Astrocyte (in vitro differentiated cells and primary cell): ENCODE measurements around the gene MEST. TPM values are rescaled to one million over a fixed set of nuclear protein-coding genes. Genes with fewer than 3 reads are reported as not detected.
"Not testable (repeated sequence)": the region's sequence is repeated elsewhere in the genome, so short reads cannot be mapped to it uniquely, and the experiment has no call there.

Experiments
- DNase-seq: peaks from one replicate; pipeline ENCODE4 v3.0.0-alpha.2; 2010; ENCODE audit warnings: low read depth
- FAIRE-seq: peaks from 2 replicates; lab custom pipeline; 2011; peaks lifted over from hg19 to GRCh38; lab: Jason Lieb, UNC
- H2AFZ ChIP-seq: 2 replicates; pipeline ENCODE4 v1.6.0; 2012; ENCODE audit warnings: low read depth, low read length, inconsistent platforms
- H3K27ac ChIP-seq: 2 replicates; pipeline ENCODE4 v1.5.1; 2011; ENCODE audit warnings: low read depth, low read length, inconsistent platforms
- H3K27me3 ChIP-seq: 2 replicates; pipeline ENCODE4 v1.6.0; 2011; ENCODE audit warnings: low read length, inconsistent platforms; ENCODE audit not compliant: insufficient read depth
- H3K36me3 ChIP-seq: 2 replicates; pipeline ENCODE4 v1.5.1; 2011; ENCODE audit warnings: low read length, inconsistent platforms; ENCODE audit not compliant: insufficient read depth
- H3K4me1 ChIP-seq: 2 replicates; pipeline ENCODE4 v1.5.1; 2011; ENCODE audit warnings: low read length, inconsistent platforms; ENCODE audit not compliant: insufficient read depth
- H3K4me2 ChIP-seq: 2 replicates; pipeline ENCODE4 v1.6.0; 2012; ENCODE audit warnings: low read length, inconsistent platforms
- H3K4me3 ChIP-seq: 2 replicates; pipeline ENCODE4 v1.5.1; 2011; ENCODE audit warnings: low read depth, mild to moderate bottlenecking, low read length, inconsistent platforms; ENCODE audit not compliant: insufficient read depth
- H3K79me2 ChIP-seq: 2 replicates; pipeline ENCODE4 v1.6.0; 2012; ENCODE audit warnings: mild to moderate bottlenecking, low read length, inconsistent platforms; ENCODE audit not compliant: insufficient read depth
- H3K9ac ChIP-seq: 2 replicates; pipeline ENCODE4 v1.6.0; 2012; ENCODE audit warnings: mild to moderate bottlenecking, low read length, inconsistent platforms
- H3K9me3 ChIP-seq: 2 replicates; pipeline ENCODE4 v1.5.1; 2012; ENCODE audit warnings: low read depth, mild to moderate bottlenecking, low read length, inconsistent platforms; ENCODE audit not compliant: insufficient read depth
- H4K20me1 ChIP-seq: 2 replicates; pipeline ENCODE4 v1.6.0; 2012; ENCODE audit warnings: low read length, inconsistent platforms; ENCODE audit not compliant: insufficient read depth
- H3K27ac Mint-ChIP-seq: one replicate; pipeline ENCODE4 v1.8.0; 2021; ENCODE audit warnings: mild to moderate bottlenecking, mixed read lengths; ENCODE audit not compliant: unreplicated experiment
- H3K27me3 Mint-ChIP-seq: one replicate; pipeline ENCODE4 v1.8.0; 2021; ENCODE audit warnings: low read depth, mixed read lengths; ENCODE audit not compliant: unreplicated experiment
- H3K36me3 Mint-ChIP-seq: one replicate; pipeline ENCODE4 v1.8.0; 2021; ENCODE audit warnings: low read depth, mixed read lengths; ENCODE audit not compliant: unreplicated experiment
- H3K4me1 Mint-ChIP-seq: one replicate; pipeline ENCODE4 v1.8.0; 2021; ENCODE audit warnings: low read depth, mixed read lengths; ENCODE audit not compliant: unreplicated experiment
- H3K4me3 Mint-ChIP-seq: one replicate; pipeline ENCODE4 v1.8.0; 2021; ENCODE audit warnings: mild to moderate bottlenecking, moderate library complexity, mixed read lengths; ENCODE audit not compliant: unreplicated experiment
- H3K9me3 Mint-ChIP-seq: one replicate; pipeline ENCODE4 v1.8.0; 2021; ENCODE audit warnings: mild to moderate bottlenecking, mixed read lengths; ENCODE audit not compliant: unreplicated experiment
- EZH2 ChIP-seq: IDR thresholded peaks from 2 replicates; pipeline ENCODE4 v1.6.1; 2012; ENCODE audit warnings: mild to moderate bottlenecking, low read length, inconsistent platforms; ENCODE audit not compliant: insufficient read depth
- total RNA-seq: library from RNA; stranded (reverse); gene quantifications from 2 replicates; pipeline ENCODE4 v1.2.1, GENCODE V29; 2021
- TF ChIP-seq, protein P1 (sequence below): IDR thresholded peaks from 2 replicates; pipeline ENCODE4 v1.5.1; 2011; ENCODE audit warnings: low read depth, mild to moderate bottlenecking, inconsistent platforms, low read length, moderate library complexity; ENCODE audit not compliant: insufficient read depth

The MEST gene
- total RNA-seq, 1 donor from 2014 or later = 214 TPM

- no peak overlapping the region for H3K4me2 ChIP-seq
- no peaks in the 10 kb centered on the region for H3K36me3 ChIP-seq
- Mint-ChIP-seq H3K4me3 (no peak overlapping the region), H3K27me3 (no peaks in the 10 kb centered on the region), H3K27ac (no peak overlapping the region), H3K4me1 (peaks cover 7% of the 10 kb centered on the region), H3K36me3 (no peaks in the 10 kb centered on the region), H3K9me3 (peaks cover 13% of the 10 kb centered on the region)
- DNase-seq (peak; percentile 72), FAIRE-seq (no peak)
- TF ChIP-seq EZH2 = no peak
- no peak overlapping the region for H3K27ac ChIP-seq
- H3K4me3 ChIP-seq = no peak overlapping the region
- peaks cover 8% of the 10 kb centered on the region for H3K79me2 ChIP-seq
- H3K4me1 ChIP-seq = peaks cover 4% of the 10 kb centered on the region
- no peak overlapping the region for H3K9ac ChIP-seq
- peak overlapping the region; percentile 30 for H2AFZ ChIP-seq
- H4K20me1 ChIP-seq = no peaks in the 10 kb centered on the region
- peaks cover 5% of the 10 kb centered on the region for H3K9me3 ChIP-seq
- no peaks in the 10 kb centered on the region for H3K27me3 ChIP-seq
These were observed 47.7 kb upstream of the MEST start for GRCh38 chr7:130444234-130444633.

- Mint-ChIP-seq H3K4me3 (no peak overlapping the region), H3K36me3 (no peaks in the 10 kb centered on the region), H3K27ac (no peak overlapping the region), H3K4me1 (peaks cover 5% of the 10 kb centered on the region), H3K27me3 (no peaks in the 10 kb centered on the region), H3K9me3 (peaks cover 9% of the 10 kb centered on the region)
- H3K36me3 ChIP-seq = no peaks in the 10 kb centered on the region
- FAIRE-seq = no peak
- DNase-seq = no peak
- H3K9ac ChIP-seq = no peak overlapping the region
- peaks cover 4% of the 10 kb centered on the region for H3K4me1 ChIP-seq
- no peak overlapping the region for H3K4me2 ChIP-seq
- H3K79me2 ChIP-seq = peaks cover 4% of the 10 kb centered on the region
- no peak overlapping the region for H3K4me3 ChIP-seq
- no peaks in the 10 kb centered on the region for H3K27me3 ChIP-seq
- no peak overlapping the region for H3K27ac ChIP-seq
- H2AFZ ChIP-seq = peak overlapping the region; percentile 30
- H3K9me3 ChIP-seq = peaks cover 5% of the 10 kb centered on the region
- TF ChIP-seq EZH2 = no peak
- TF ChIP-seq, protein P1, sequence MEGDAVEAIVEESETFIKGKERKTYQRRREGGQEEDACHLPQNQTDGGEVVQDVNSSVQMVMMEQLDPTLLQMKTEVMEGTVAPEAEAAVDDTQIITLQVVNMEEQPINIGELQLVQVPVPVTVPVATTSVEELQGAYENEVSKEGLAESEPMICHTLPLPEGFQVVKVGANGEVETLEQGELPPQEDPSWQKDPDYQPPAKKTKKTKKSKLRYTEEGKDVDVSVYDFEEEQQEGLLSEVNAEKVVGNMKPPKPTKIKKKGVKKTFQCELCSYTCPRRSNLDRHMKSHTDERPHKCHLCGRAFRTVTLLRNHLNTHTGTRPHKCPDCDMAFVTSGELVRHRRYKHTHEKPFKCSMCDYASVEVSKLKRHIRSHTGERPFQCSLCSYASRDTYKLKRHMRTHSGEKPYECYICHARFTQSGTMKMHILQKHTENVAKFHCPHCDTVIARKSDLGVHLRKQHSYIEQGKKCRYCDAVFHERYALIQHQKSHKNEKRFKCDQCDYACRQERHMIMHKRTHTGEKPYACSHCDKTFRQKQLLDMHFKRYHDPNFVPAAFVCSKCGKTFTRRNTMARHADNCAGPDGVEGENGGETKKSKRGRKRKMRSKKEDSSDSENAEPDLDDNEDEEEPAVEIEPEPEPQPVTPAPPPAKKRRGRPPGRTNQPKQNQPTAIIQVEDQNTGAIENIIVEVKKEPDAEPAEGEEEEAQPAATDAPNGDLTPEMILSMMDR = no peak
- H4K20me1 ChIP-seq = no peaks in the 10 kb centered on the region
These were observed 47.0 kb upstream of the MEST start for GRCh38 chr7:130444751-130445407.

- H3K79me2 ChIP-seq = no peaks in the 10 kb centered on the region
- DNase-seq (no peak), FAIRE-seq (no peak)
- no peaks in the 10 kb centered on the region for H3K36me3 ChIP-seq
- H3K4me3 ChIP-seq = no peak overlapping the region
- H3K4me1 Mint-ChIP-seq = peaks cover 4% of the 10 kb centered on the region
- H3K9ac ChIP-seq = no peak overlapping the region
- no peaks in the 10 kb centered on the region for H3K27me3 Mint-ChIP-seq
- H3K27ac Mint-ChIP-seq = no peak overlapping the region
- no peaks in the 10 kb centered on the region for H3K27me3 ChIP-seq
- no peaks in the 10 kb centered on the region for H3K36me3 Mint-ChIP-seq
- H3K4me1 ChIP-seq = no peaks in the 10 kb centered on the region
- peaks cover 8% of the 10 kb centered on the region for H3K9me3 Mint-ChIP-seq
- no peak overlapping the region for H3K27ac ChIP-seq
- no peak overlapping the region for H3K4me2 ChIP-seq
- peaks cover 5% of the 10 kb centered on the region for H3K9me3 ChIP-seq
- no peak overlapping the region for H2AFZ ChIP-seq
- no peak for TF ChIP-seq EZH2
- TF ChIP-seq, protein P1 = no peak
- no peaks in the 10 kb centered on the region for H4K20me1 ChIP-seq
- no peak overlapping the region for H3K4me3 Mint-ChIP-seq
These were observed 45.6 kb upstream of the MEST start for GRCh38 chr7:130446259-130446658.

DNA sequence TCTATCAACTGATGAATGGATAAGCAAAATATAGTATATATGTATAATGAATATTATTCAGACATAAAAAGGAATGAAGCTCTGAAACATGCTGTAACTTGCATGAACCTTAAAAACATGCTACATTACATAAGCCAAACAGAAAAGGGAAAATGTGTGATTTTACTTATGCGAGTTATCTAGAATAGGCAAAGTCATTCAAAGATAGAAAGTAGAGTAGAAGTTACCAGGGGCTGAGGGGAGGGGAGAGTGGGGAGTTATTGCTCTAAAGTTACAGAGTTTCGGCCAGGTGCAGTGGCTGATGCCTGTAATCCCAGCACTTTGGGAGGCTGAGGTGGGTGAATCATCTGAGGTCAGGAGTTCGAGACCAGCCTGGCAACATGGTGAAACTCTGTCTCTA, 40.5 kb upstream of the MEST start:
- H3K9ac ChIP-seq, H3K36me3 ChIP-seq, FAIRE-seq, H3K4me1 Mint-ChIP-seq, H3K4me1 ChIP-seq, H2AFZ ChIP-seq, H4K20me1 ChIP-seq, H3K27ac ChIP-seq, H3K4me3 ChIP-seq, H3K4me2 ChIP-seq, H3K36me3 Mint-ChIP-seq, H3K27me3 ChIP-seq, H3K4me3 Mint-ChIP-seq, DNase-seq, H3K27me3 Mint-ChIP-seq, H3K27ac Mint-ChIP-seq, H3K79me2 ChIP-seq, H3K9me3 ChIP-seq: not testable (repeated sequence)
- H3K9me3 Mint-ChIP-seq = peaks cover 13% of the 10 kb centered on the region
